Fibroblast of villous mesenchyme (primary cell): ENCODE results near the gene RPL3. TPM values are rescaled to one million over a fixed set of nuclear protein-coding genes. Genes with fewer than 3 reads are reported as not detected.
"Not testable (repeated sequence)": the region's sequence is repeated elsewhere in the genome, so short reads cannot be mapped to it uniquely, and the experiment has no call there.

ENCODE experiments used
- DNase-seq: peaks from one replicate; pipeline ENCODE4 v3.0.0-alpha.2; 2010; ENCODE audit warnings: low read depth
- H3K4me3 ChIP-seq: 2 replicates; pipeline ENCODE4 v1.5.1; 2011; ENCODE audit warnings: low read depth, mild to moderate bottlenecking, low read length
- total RNA-seq: library from RNA; depleted of rRNA; stranded (reverse); fragments of >200 nt; gene quantifications from 2 replicates; pipeline ENCODE4 v1.2.3, GENCODE V29; 2012
- TF ChIP-seq, protein P1 (sequence below): IDR thresholded peaks from 2 replicates; pipeline ENCODE4 v1.5.1; 2012; ENCODE audit warnings: low read depth, mild to moderate bottlenecking, low read length; ENCODE audit not compliant: insufficient read depth

The RPL3 gene
- total RNA-seq, 1 donor: 1,795 TPM

GRCh38 chr22:39359659-39360195, 40.3 kb upstream of the RPL3 start:
- no peak for DNase-seq
- TF ChIP-seq, protein P1, sequence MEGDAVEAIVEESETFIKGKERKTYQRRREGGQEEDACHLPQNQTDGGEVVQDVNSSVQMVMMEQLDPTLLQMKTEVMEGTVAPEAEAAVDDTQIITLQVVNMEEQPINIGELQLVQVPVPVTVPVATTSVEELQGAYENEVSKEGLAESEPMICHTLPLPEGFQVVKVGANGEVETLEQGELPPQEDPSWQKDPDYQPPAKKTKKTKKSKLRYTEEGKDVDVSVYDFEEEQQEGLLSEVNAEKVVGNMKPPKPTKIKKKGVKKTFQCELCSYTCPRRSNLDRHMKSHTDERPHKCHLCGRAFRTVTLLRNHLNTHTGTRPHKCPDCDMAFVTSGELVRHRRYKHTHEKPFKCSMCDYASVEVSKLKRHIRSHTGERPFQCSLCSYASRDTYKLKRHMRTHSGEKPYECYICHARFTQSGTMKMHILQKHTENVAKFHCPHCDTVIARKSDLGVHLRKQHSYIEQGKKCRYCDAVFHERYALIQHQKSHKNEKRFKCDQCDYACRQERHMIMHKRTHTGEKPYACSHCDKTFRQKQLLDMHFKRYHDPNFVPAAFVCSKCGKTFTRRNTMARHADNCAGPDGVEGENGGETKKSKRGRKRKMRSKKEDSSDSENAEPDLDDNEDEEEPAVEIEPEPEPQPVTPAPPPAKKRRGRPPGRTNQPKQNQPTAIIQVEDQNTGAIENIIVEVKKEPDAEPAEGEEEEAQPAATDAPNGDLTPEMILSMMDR: no peak
- H3K4me3 ChIP-seq: no peak overlapping the region

DNA sequence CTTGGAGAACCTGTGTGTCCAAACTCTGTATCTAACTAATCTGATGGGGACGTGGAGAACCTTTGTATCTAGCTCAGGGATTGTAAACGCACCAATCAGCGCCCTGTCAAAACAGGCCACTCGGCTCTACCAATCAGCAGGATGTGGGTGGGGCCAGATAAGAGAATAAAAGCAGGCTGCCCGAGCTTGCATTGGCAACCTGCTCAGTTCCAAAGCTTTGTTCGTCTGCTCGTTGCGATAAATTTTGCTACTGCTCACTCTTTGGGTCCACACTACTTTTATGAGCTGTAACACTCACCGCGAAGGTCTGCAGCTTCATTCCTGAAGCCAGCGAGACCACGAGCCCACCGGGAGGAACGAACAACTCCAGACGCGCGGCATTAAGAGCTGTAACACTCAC, 38.8 kb upstream of the RPL3 start:
- H3K4me3 ChIP-seq, DNase-seq: not testable (repeated sequence)

GRCh38 chr22:39357110-39358108, 38.0 kb upstream of the RPL3 start:
- DNase-seq, H3K4me3 ChIP-seq: not testable (repeated sequence)

DNA sequence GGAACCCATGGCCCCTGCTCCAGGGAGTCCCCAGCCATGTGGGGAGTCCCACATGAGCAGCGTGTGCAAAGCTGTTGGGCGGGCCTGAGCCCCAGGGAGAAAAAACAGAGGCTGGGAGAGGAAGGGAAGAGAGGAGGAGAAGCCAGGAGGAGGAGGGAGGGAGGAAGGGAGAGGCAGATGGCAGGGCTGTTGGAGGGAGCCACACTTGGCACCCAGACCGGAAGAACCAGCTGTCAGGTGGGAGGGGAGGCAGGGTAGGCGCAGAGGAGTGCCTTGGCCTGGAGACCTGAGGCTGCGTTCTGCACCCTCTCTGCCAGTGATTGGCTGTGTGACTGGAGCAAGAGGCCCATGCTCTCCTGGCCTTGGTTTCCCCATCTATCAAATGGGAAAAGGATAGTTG, 37.0 kb upstream of the RPL3 start:
- TF ChIP-seq, protein P1: no peak
- DNase-seq: no peak
- H3K4me3 ChIP-seq: no peak overlapping the region

GRCh38 chr22:39355805-39356204, 36.4 kb upstream of the RPL3 start:
- DNase-seq, H3K4me3 ChIP-seq: not testable (repeated sequence)

DNA sequence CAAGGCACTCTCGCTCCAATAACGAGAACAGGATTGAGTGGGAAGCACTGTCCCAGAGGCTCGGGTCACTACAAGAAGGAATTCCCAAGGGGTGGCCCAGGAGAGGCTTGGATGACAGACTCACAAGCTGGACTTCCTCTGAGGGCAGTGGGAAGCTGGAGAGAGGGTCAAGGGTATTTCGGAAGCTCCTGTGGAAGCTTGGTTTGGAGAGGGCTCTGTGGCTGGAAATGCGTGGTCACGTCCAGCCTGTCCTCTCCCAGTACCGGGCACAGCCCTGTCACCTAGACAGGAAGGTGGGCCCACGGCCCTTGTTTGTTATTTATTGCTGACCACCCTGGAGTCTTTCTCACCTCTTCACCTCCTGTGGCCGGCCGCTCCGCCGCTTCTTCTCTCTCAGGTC, 35.7 kb upstream of the RPL3 start:
- TF ChIP-seq, protein P1: no peak
- DNase-seq: no peak
- no peak overlapping the region for H3K4me3 ChIP-seq

- no peak for DNase-seq
- TF ChIP-seq, protein P1: no peak
- H3K4me3 ChIP-seq: no peak overlapping the region
Measured at GRCh38 chr22:39353346-39353745, 33.9 kb upstream of the RPL3 start.

- no peak overlapping the region for H3K4me3 ChIP-seq
- TF ChIP-seq, protein P1: no peak
- DNase-seq: no peak
Measured at GRCh38 chr22:39352306-39352891, 33.0 kb upstream of the RPL3 start.
